GM19324 (cell line): ENCODE data around the gene RCSD1.

ENCODE experiments used
- ATAC-seq: cut with Tn5 transposase; IDR thresholded peaks from one replicate; pipeline ENCODE4 v1.9.1; 2021; ENCODE audit warnings: mild to moderate bottlenecking, moderate library complexity; ENCODE audit not compliant: unreplicated experiment, low FRiP score

The RCSD1 gene

GRCh38 chr1:167640051-167640450 is 10.0 kb downstream of the RCSD1 start:
- ATAC-seq = no peak

GRCh38 chr1:167641786-167642500 is 11.9 kb downstream of the RCSD1 start:
- ATAC-seq = no peak

GRCh38 chr1:167642501-167642826 is 12.4 kb downstream of the RCSD1 start:
- no peak for ATAC-seq

DNA sequence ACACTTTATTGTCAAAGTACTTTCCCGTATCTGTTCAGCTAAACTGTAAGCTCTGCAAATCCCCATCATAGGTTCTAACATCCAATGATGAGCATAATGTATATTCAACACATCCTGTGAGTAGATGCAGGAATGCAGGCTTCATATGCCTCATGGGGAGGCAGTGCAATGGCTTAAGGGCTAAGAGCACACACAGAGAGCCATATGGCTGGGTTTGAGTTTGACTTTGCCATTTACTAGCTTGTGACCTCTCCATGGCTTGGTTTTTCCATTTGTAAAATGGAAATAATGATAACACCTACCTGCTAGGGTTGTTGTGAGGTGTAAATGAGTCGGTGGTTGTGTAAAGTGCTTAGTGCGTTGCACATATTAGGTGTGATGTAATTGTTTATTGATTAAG is 13.4 kb downstream of the RCSD1 start:
- ATAC-seq = no peak

DNA sequence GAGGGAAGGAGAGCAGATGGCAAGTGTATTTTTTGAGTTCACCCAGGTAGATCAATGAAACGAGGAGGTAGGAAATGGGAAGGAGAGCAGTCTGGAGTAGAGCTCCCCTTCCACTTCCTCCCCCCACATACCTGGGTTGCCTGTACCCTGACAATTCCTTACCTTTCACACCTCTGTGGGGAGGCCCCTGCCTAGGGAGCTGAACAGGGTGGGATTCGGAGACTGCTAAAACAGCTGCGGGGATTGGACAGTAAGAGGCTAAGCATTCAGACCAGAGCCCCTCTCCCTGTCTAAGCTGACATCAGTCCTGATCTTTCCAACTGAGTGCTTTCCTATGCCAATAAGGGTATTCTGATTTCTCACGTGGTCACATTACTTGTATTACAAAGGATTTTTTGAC is 14.5 kb downstream of the RCSD1 start:
- ATAC-seq = no peak

DNA sequence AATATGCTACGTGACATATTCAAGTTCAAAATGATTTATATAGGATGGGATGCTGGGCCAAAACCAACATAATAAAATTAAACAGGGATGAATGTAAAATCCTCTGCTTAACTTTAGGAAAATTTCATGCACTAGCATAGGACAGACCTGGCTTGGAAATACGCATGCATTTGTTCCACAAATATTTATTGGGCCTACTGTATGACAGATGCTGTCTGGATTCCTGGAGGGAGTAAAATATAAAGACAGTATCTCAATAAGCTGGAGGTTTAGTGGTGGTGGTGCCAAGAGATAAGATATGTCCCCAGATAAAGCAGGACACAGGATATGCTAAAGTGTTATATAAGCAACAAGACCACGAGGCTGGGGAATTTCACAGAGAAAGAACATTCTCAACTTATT is 15.1 kb downstream of the RCSD1 start:
- ATAC-seq = no peak

GRCh38 chr1:167645625-167646414 is 15.8 kb downstream of the RCSD1 start:
- ATAC-seq = no peak

GRCh38 chr1:167648252-167648849 is 18.3 kb downstream of the RCSD1 start:
- ATAC-seq = no peak

GRCh38 chr1:167648978-167649744 is 19.1 kb downstream of the RCSD1 start:
- no peak for ATAC-seq

GRCh38 chr1:167650269-167651160 is 20.5 kb downstream of the RCSD1 start:
- no peak for ATAC-seq

DNA sequence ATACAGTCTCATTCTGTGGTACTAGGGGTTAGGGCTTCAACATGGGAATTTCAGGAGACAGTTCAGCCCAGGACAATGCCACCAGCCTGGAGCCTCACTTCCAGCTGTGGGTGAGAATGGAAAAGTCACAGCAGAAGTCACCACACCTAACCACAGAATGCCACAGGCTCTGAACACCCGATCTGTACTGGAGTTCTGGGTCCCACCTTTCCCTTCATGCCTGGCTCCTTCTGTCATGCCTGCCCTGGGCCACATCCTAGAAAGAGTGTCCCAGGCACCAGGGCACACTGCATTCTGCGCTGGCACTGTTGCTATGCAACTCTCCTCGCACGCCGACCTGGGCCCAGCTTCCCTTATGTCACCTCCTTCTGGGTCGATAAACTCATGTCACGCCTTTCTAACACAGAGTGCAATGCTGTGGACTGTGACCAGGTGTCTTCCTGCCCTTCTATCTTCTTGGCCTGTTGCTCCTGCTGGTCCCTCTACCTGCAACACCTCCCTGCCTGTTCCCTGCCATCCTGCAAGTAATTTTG is 21.2 kb downstream of the RCSD1 start:
- no peak for ATAC-seq

DNA sequence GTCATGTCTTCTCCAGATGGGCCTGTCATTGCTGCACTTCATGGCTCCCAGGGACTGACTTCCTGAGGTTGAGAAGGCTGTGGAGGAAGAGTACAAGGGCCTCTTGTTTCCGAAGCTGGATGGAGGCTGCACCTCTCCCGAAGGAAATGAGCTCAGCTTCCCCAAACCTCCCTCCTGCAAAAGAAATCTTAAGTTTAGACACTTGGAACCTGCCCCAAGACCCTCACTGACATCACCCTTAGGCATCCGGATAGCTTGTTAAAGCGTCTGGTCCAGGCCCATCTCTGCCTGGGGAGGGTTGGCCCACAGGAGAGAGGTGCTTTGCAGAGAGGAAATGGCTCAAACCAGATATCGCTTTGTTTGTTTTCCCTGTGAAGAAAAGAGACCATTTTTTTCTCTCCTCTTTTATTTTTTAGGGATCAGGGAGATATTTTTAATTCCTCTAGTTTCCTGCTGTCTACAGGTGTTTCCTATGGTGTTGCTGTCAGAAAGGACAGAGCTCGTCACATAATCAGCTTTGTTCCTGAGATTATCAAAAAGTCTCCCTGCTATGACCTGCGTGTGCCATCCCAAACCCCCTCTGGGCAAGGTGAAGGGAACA is 25.0 kb downstream of the RCSD1 start:
- ATAC-seq = no peak

- ATAC-seq = no peak
These were observed 26.6 kb downstream of the RCSD1 start for GRCh38 chr1:167656657-167657056.

DNA sequence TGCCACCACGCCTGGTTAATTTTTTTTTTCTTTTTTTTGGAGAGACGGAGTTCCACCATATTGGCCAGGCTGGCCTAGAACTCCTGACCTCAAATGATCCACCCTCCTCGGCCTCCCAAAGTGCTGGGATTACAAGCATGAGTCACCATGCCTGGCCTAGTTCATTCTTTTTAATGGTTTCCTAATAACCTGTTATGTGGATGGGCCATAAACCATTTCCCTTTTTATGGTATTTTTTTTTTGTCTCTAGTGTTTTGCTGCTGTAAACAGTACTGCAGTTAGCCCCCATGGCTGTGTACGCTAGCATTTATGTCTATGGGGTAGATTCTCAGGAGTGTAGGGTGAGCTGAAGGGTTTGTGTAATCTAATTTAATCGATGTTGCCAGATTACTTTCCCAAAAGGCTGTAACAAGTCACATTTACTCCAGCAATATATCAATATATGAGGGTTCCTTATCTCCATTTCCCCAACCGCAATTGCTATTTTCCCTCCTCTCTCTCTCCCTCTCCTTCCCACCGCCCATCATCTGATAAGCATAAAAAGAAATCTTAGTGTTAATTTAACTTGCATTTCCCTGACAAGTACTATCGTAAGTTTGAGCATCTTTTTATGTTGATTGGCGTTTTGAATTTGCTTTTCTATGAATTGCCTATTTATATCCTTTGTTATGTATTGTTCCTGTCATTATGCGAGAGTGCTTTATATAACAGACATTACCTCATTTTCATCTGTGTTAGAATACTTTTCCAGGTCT is 28.7 kb downstream of the RCSD1 start:
- ATAC-seq = no peak

DNA sequence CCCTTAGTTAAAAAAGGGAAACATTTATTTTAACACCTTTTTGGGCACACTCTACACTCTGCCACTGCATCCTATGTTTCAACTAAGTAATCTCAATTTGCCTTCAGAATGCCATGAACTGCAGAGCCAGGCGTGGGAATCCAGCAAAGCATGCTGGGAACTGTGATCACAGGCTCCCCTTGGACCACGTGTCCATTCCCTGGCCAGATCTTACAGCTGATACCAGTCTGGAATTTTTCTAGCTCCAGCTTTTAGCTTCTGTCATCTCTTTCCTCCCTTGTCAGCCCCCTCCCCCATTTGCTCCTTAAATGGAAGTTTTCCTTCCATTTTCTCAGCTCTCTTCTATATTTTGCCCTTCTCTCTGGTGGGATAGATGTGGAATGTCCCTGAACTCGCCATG is 29.4 kb downstream of the RCSD1 start:
- no peak for ATAC-seq

DNA sequence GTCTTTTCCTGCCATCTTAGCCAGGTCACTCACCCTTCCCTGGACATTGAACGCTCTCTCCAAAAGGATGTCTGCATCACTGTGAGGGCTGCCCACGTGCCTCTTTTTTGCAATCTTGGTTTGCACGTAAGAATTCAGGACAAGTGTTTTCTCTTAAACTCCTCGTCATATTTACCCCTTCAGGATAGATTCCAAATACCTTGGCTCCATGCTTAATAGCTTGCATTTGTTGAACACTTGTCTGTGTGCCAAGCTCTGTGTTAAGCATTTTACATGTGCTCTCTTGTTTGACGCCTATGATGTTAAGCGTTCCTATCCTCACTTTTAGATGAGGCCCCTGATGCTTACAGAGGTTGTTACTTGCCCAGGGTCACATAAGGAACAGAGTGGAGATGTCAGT is 29.8 kb downstream of the RCSD1 start:
- ATAC-seq = no peak

- ATAC-seq = no peak
These were observed 31.7 kb downstream of the RCSD1 start for GRCh38 chr1:167661527-167662426.
